IMR-90 (cell line): ENCODE data around the gene MUSTN1. TPM values are rescaled to one million over a fixed set of nuclear protein-coding genes. Genes with fewer than 3 reads are reported as not detected.

Experiments used
- ATAC-seq: fragments of 200-7000 bp; cut with Tn5 transposase; 2 replicates; pipeline ENCODE4 v1.9.1; 2020; ENCODE audit warnings: low read depth, mild to moderate bottlenecking, moderate library complexity
- Bru-seq: library from RNA; stranded (reverse); fragments of 400-500 nt; gene quantifications from one replicate; lab custom pipeline; 2021; lab: Mats Ljungman, UMichigan
- BruChase-seq, 2 experiments: library from RNA; stranded (reverse); fragments of 400-500 nt; gene quantifications; one replicate each; lab custom pipeline; 2021; lab: Mats Ljungman, UMichigan
- BruUV-seq: library from RNA; stranded (reverse); fragments of 400-500 nt; replicated peaks from 2 replicates; lab custom pipeline; 2021; lab: Mats Ljungman, UMichigan
- CTCF ChIA-PET: fragments of 300-600 bp; formaldehyde crosslinking; extraction: SDS; loops from one replicate; lab custom pipeline; 2021; ENCODE audit warnings: antibody characterized with exemption; lab: Yijun Ruan, JAX
- POLR2A ChIA-PET: fragments of 300-600 bp; sonication (Branson Sonifier 250); formaldehyde crosslinking; loops from one replicate; lab custom pipeline; 2022; ENCODE audit warnings: antibody characterized with exemption; ENCODE audit not compliant: unreplicated experiment; lab: Charles Lee
- DNase-seq: peaks from one replicate; pipeline ENCODE4 v3.0.0; 2013
- H2AFZ ChIP-seq: replicated peaks from 2 replicates; pipeline ENCODE3; 2013; ENCODE audit warnings: low read length, mild to moderate bottlenecking; ENCODE audit not compliant: poor library complexity
- H2AK5ac ChIP-seq: 2 replicates; pipeline ENCODE4 v1.6.1; 2013; ENCODE audit warnings: low read depth, low read length, inconsistent platforms
- H2AK9ac ChIP-seq: replicated peaks from 2 replicates; pipeline ENCODE3; 2013; ENCODE audit warnings: mild to moderate bottlenecking, low read depth, low read length, moderate library complexity; ENCODE audit not compliant: poor library complexity
- H2BK120ac ChIP-seq: 2 replicates; pipeline ENCODE4 v1.6.1; 2013; ENCODE audit warnings: low read depth, low read length, inconsistent platforms
- H2BK15ac ChIP-seq: 3 replicates; pipeline ENCODE4 v1.6.1; 2013; ENCODE audit warnings: low read depth, low read length, inconsistent platforms
- H2BK20ac ChIP-seq: 2 replicates; pipeline ENCODE4 v1.6.1; 2013; ENCODE audit warnings: low read depth, mild to moderate bottlenecking, inconsistent platforms, low read length, moderate library complexity
- H2BK5ac ChIP-seq: 2 replicates; pipeline ENCODE4 v1.6.1; 2013; ENCODE audit warnings: mild to moderate bottlenecking, low read depth, low read length, inconsistent platforms; ENCODE audit not compliant: poor library complexity, severe bottlenecking
- H3K14ac ChIP-seq: replicated peaks from 2 replicates; pipeline ENCODE4 v1.6.1; 2013; ENCODE audit warnings: low read depth, low read length, inconsistent platforms
- H3K18ac ChIP-seq: 2 replicates; pipeline ENCODE4 v1.6.1; 2013; ENCODE audit warnings: low read depth, low read length, control low read depth
- H3K23ac ChIP-seq: 2 replicates; pipeline ENCODE4 v1.6.1; 2013; ENCODE audit warnings: low read depth, low read length, inconsistent platforms
- H3K27ac ChIP-seq: 2 replicates; pipeline ENCODE4 v1.5.1; 2013; ENCODE audit warnings: mild to moderate bottlenecking, control low read depth, low read length; ENCODE audit not compliant: insufficient read depth
- H3K27me3 ChIP-seq: 2 replicates; pipeline ENCODE4 v1.6.1; 2013; ENCODE audit warnings: low read length; ENCODE audit not compliant: control insufficient read depth, insufficient read depth
- H3K36me3 ChIP-seq: 2 replicates; pipeline ENCODE4 v1.6.1; 2013; ENCODE audit warnings: low read length, mixed read lengths; ENCODE audit not compliant: control insufficient read depth, insufficient read depth
- H3K4ac ChIP-seq: 2 replicates; pipeline ENCODE4 v1.6.1; 2013; ENCODE audit warnings: low read depth, low read length, inconsistent platforms
- H3K4me1 ChIP-seq: 2 replicates; pipeline ENCODE4 v1.6.1; 2013; ENCODE audit warnings: low read length, mixed read lengths; ENCODE audit not compliant: control insufficient read depth, insufficient read depth
- H3K4me2 ChIP-seq: 2 replicates; pipeline ENCODE4 v1.6.1; 2013; ENCODE audit warnings: low read depth, mild to moderate bottlenecking, control low read depth, low read length, moderate library complexity
- H3K4me3 ChIP-seq: 2 replicates; pipeline ENCODE4 v1.5.1; 2013; ENCODE audit warnings: low read depth, mild to moderate bottlenecking, control low read depth, low read length, moderate library complexity; ENCODE audit not compliant: insufficient read depth
- H3K56ac ChIP-seq: 2 replicates; pipeline ENCODE4 v1.6.1; 2013; ENCODE audit warnings: low read length, inconsistent platforms; ENCODE audit not compliant: insufficient read depth; ENCODE audit errors: extremely low read depth
- H3K79me1 ChIP-seq, 2 experiments: 2 replicates each; pipeline ENCODE4 v1.6.1; 2013; ENCODE audit warnings: low read length in 2 of 2, inconsistent platforms in 1 of 2, low read depth in 1 of 2
- H3K9ac ChIP-seq: 2 replicates; pipeline ENCODE4 v1.6.1; 2013; ENCODE audit warnings: low read depth, low read length, control low read depth
- H3K9me1 ChIP-seq: 2 replicates; pipeline ENCODE4 v1.6.1; 2013; ENCODE audit warnings: low read length, inconsistent platforms; ENCODE audit not compliant: insufficient read depth
- H3K9me3 ChIP-seq: 2 replicates; pipeline ENCODE4 v1.6.1; 2013; ENCODE audit warnings: low read length; ENCODE audit not compliant: control insufficient read depth, insufficient read depth
- H4K20me1 ChIP-seq: 2 replicates; pipeline ENCODE4 v1.6.1; 2013; ENCODE audit warnings: low read length, inconsistent platforms; ENCODE audit not compliant: insufficient read depth
- H4K5ac ChIP-seq: 2 replicates; pipeline ENCODE4 v1.6.1; 2013; ENCODE audit warnings: mild to moderate bottlenecking, low read depth, low read length, control low read depth
- H4K8ac ChIP-seq, 2 experiments: 2 replicates each; pipeline ENCODE4 v1.6.1; 2013; ENCODE audit warnings: low read depth in 2 of 2, low read length in 2 of 2, control low read depth in 1 of 2, inconsistent platforms in 1 of 2
- H4K91ac ChIP-seq: 2 replicates; pipeline ENCODE4 v1.6.1; 2013; ENCODE audit warnings: low read depth, low read length, inconsistent platforms; ENCODE audit not compliant: insufficient read depth
- CEBPB ChIP-seq: IDR thresholded peaks from 2 replicates; pipeline ENCODE4 v1.6.1; 2012; ENCODE audit warnings: low read depth, low read length, improper control_type of control experiment
- RAD21 ChIP-seq: IDR thresholded peaks from 2 replicates; pipeline ENCODE4 v1.6.1; 2012; ENCODE audit warnings: low read length, improper control_type of control experiment
- WGBS, 2 experiments: methylation state at CpG; one replicate each; pipeline versions ENCODE4 v1.1.5 to v1.1.7; 2013; ENCODE audit warnings: missing lambda C conversion rate in 2 of 2; ENCODE audit not compliant: insufficient read length in 1 of 2; ENCODE audit errors: extremely low coverage in 2 of 2; 5-methylcytosine and 5-hydroxymethylcytosine counted together
- dilution Hi-C: fragments of 300-500 bp; cut with HindIII; formaldehyde crosslinking; loops from one replicate; pipeline ENCODE4 v1.14.3; 2018; ENCODE audit warnings: low sequenced_read_pairs; ENCODE audit not compliant: unreplicated experiment
- in situ Hi-C: fragments of 300-500 bp; cut with MboI; formaldehyde crosslinking; loops from 3 replicates; pipeline ENCODE4 v1.14.3; 2019; ENCODE audit warnings: low sequenced_read_pairs, inconsistent platforms, mixed read lengths
- intact Hi-C: fragments of 100-400 bp; cut with micrococcal nuclease; formaldehyde crosslinking; loops from 2 replicates; pipeline ENCODE4 v1.10.0; 2022
- long read RNA-seq: library from polyadenylated mRNA; unstranded; transcript quantifications from one replicate; pipeline ENCODE4 v2.0.0, GENCODE V29; 2021; ENCODE audit not compliant: unreplicated experiment
- polyA plus RNA-seq, 3 experiments: library from polyadenylated mRNA; depleted of rRNA; stranded (reverse); fragments of >200 nt; gene quantifications; 2 replicates each; pipeline ENCODE4 v1.2.3, GENCODE V29; 2012; ENCODE audit warnings: low replicate concordance in 1 of 3
- total RNA-seq: library from RNA; depleted of rRNA; stranded (reverse); fragments of >200 nt; gene quantifications from 2 replicates; pipeline ENCODE4 v1.2.3, GENCODE V29; 2012; rRNA removed

MUSTN1 gene
- total RNA-seq (not detected in 2 replicates), polyA plus RNA-seq (2012; rRNA removed) (not detected in 2 replicates), Bru-seq, nascent RNA (percentile 41 among the genes with signal in this experiment), BruChase-seq, experiment 1, labeled RNA remaining after a 6-hour chase (percentile 36 among the genes with signal in this experiment), BruChase-seq, experiment 2, labeled RNA remaining after a 2-hour chase (percentile 39 among the genes with signal in this experiment)
- polyA plus RNA-seq (2012; cell fraction: cytosol; rRNA removed) = 0.25 and 0.32 TPM in 2 replicates
- polyA plus RNA-seq (2012; cell fraction: nucleus; rRNA removed; ENCODE audit: low replicate concordance) = 5.7 and 7.9 TPM in 2 replicates
- long read RNA-seq = 0 reads

- no peak within 1 kb of the TSS for H3K27ac ChIP-seq
- peak; percentile 41 for DNase-seq
- WGBS, 2 experiments = 20% methylated on average over 1 of the region's 11 CpGs; no CpG with 5 or more reads in 1 of the 2 experiments
Measured at GRCh38 chr3:52834871-52835501, at the start of gene MUSTN1. Gene MUSTN1 (minus strand): TSS chr3:52835019. CDS start chr3:52834948, 71 bp downstream.

More at GRCh38 chr3:52834871-52835501, at the start of gene MUSTN1:
- H3K36me3 ChIP-seq = peaks cover 5% of the 10 kb centered on the region; the same call in 1 of the 2 replicates
- no peaks in the 10 kb centered on the region for H3K27me3 ChIP-seq
- H4K20me1 ChIP-seq = no peaks in the 10 kb centered on the region
- no peak within 1 kb of the TSS for H3K4me3 ChIP-seq
- ChIA-PET CTCF (interaction anchor here (0.6 to 1.2 kb wide), 3 partner anchors 13 to 204 kb away, joined by 3 to 4 read pairs (median 3); no protein-coding TSS in a partner anchor), POLR2A (no interaction called here)
- H3K56ac ChIP-seq = no peak within 1 kb of the TSS
- H4K91ac ChIP-seq = no peak within 1 kb of the TSS
- intact Hi-C loops (no loop called here), dilution Hi-C loops (no loop called here), in situ Hi-C loops (no loop called here)
- 0 out of 2 replicates have a peak within 1 kb of the TSS, but pooled peaks have one; percentile 0 for H2BK120ac ChIP-seq
- no peak within 1 kb of the TSS for H2BK20ac ChIP-seq
- H3K23ac ChIP-seq = no peak within 1 kb of the TSS
- peak within 1 kb of the TSS; percentile 35; the same call in 1 of the 2 replicates for H3K4ac ChIP-seq
- no peaks in the 10 kb centered on the region for H3K79me1 ChIP-seq
- no peak within 1 kb of the TSS for H3K9ac ChIP-seq
- no peak within 1 kb of the TSS for H2BK5ac ChIP-seq
- H4K8ac ChIP-seq = no peak within 1 kb of the TSS
- no peak within 1 kb of the TSS; the same call in 1 of the 2 replicates for H4K5ac ChIP-seq
- H2AFZ ChIP-seq = peak within 1 kb of the TSS; percentile 53
- peak within 1 kb of the TSS; percentile 18; the same call in 1 of the 2 replicates for H3K4me2 ChIP-seq
- TF ChIP-seq CEBPB (peak; percentile 59), RAD21 (no peak)
- H3K18ac ChIP-seq = no peak within 1 kb of the TSS; the same call in 1 of the 2 replicates
- no peak within 1 kb of the TSS for H2BK15ac ChIP-seq
- peak; percentile 67 for ATAC-seq
- BruUV-seq = no TSS peak
- H2AK5ac ChIP-seq = no peak within 1 kb of the TSS; the same call in 1 of the 2 replicates
- H3K4me1 ChIP-seq = peaks cover 19% of the 10 kb centered on the region
- peak within 1 kb of the TSS; percentile 62; the same call in 1 of the 2 replicates for H3K14ac ChIP-seq
- peaks cover 19% of the 10 kb centered on the region; the same call in 1 of the 2 replicates for H3K9me1 ChIP-seq
- no peak within 1 kb of the TSS for H2AK9ac ChIP-seq
- no peaks in the 10 kb centered on the region for H3K9me3 ChIP-seq
